ENCODE measurements around the gene RPS6KL1.

The RPS6KL1 gene

GRCh38 chr14:74950795-74951442 lies 27.9 kb upstream of the RPS6KL1 start:
- FAIRE-seq (no peak), DNase-seq (ENCODE audit: insufficient read length) (no peak)
- TF ChIP-seq TAF1 (IDR thresholded peaks at IDR 0.05; ENCODE audit: borderline replicate concordance, low read depth, low read length), result no peak
- no peak for TF ChIP-seq POLR2A (IDR thresholded peaks at IDR 0.05; ENCODE audit: low read depth, low read length)
- TF ChIP-seq POLR2AphosphoS5 (IDR thresholded peaks at IDR 0.05; ENCODE audit: low read depth, low read length), result no peak

GRCh38 chr14:74949859-74950573 lies 27.0 kb upstream of the RPS6KL1 start:
- FAIRE-seq (no peak), DNase-seq (ENCODE audit: insufficient read length) (no peak)
- TF ChIP-seq POLR2AphosphoS5 (IDR thresholded peaks at IDR 0.05; ENCODE audit: low read depth, low read length), result no peak
- TF ChIP-seq TAF1 (IDR thresholded peaks at IDR 0.05; ENCODE audit: borderline replicate concordance, low read depth, low read length), result no peak
- no peak for TF ChIP-seq POLR2A (IDR thresholded peaks at IDR 0.05; ENCODE audit: low read depth, low read length)

- no peak for FAIRE-seq
- TF ChIP-seq TAF1 (IDR thresholded peaks at IDR 0.05; ENCODE audit: borderline replicate concordance, low read depth, low read length), result no peak
- TF ChIP-seq POLR2AphosphoS5 (IDR thresholded peaks at IDR 0.05; ENCODE audit: low read depth, low read length), result no peak
- TF ChIP-seq POLR2A (IDR thresholded peaks at IDR 0.05; ENCODE audit: low read depth, low read length), result no peak
- DNase-seq (ENCODE audit: insufficient read length), result no peak
Observed at GRCh38 chr14:74949191-74949601, 26.1 kb upstream of the RPS6KL1 start.

- FAIRE-seq, result no peak
- no peak for TF ChIP-seq POLR2A (IDR thresholded peaks at IDR 0.05; ENCODE audit: low read depth, low read length)
- no peak for TF ChIP-seq TAF1 (IDR thresholded peaks at IDR 0.05; ENCODE audit: borderline replicate concordance, low read depth, low read length)
- no peak for TF ChIP-seq POLR2AphosphoS5 (IDR thresholded peaks at IDR 0.05; ENCODE audit: low read depth, low read length)
- no peak for DNase-seq (ENCODE audit: insufficient read length)
Observed at GRCh38 chr14:74948228-74949175, 25.4 kb upstream of the RPS6KL1 start.

- DNase-seq (ENCODE audit: insufficient read length) (no peak), FAIRE-seq (no peak)
- TF ChIP-seq POLR2A (IDR thresholded peaks at IDR 0.05; ENCODE audit: low read depth, low read length) (no peak), TAF1 (IDR thresholded peaks at IDR 0.05; ENCODE audit: borderline replicate concordance, low read depth, low read length) (no peak)
Observed at GRCh38 chr14:74947353-74948227, 24.5 kb upstream of the RPS6KL1 start.

- FAIRE-seq (no peak), DNase-seq (ENCODE audit: insufficient read length) (no peak)
- TF ChIP-seq POLR2A (IDR thresholded peaks at IDR 0.05; ENCODE audit: low read depth, low read length) (no peak), POLR2AphosphoS5 (IDR thresholded peaks at IDR 0.05; ENCODE audit: low read depth, low read length) (no peak), TAF1 (IDR thresholded peaks at IDR 0.05; ENCODE audit: borderline replicate concordance, low read depth, low read length) (no peak)
Observed at GRCh38 chr14:74946659-74947281, 23.7 kb upstream of the RPS6KL1 start.

- peak; percentile 93 for FAIRE-seq
- TF ChIP-seq POLR2A (IDR thresholded peaks at IDR 0.05; ENCODE audit: low read depth, low read length) (no peak), TAF1 (IDR thresholded peaks at IDR 0.05; ENCODE audit: borderline replicate concordance, low read depth, low read length) (no peak), POLR2AphosphoS5 (IDR thresholded peaks at IDR 0.05; ENCODE audit: low read depth, low read length) (no peak)
- peak; percentile 94 for DNase-seq (ENCODE audit: insufficient read length)
Observed at GRCh38 chr14:74945852-74946658, 23.0 kb upstream of the RPS6KL1 start.

- DNase-seq (ENCODE audit: insufficient read length), result no peak
- FAIRE-seq, result no peak
- TF ChIP-seq POLR2AphosphoS5 (IDR thresholded peaks at IDR 0.05; ENCODE audit: low read depth, low read length) (no peak), TAF1 (IDR thresholded peaks at IDR 0.05; ENCODE audit: borderline replicate concordance, low read depth, low read length) (no peak), POLR2A (IDR thresholded peaks at IDR 0.05; ENCODE audit: low read depth, low read length) (no peak)
Observed at GRCh38 chr14:74945261-74945851, 22.3 kb upstream of the RPS6KL1 start.

- TF ChIP-seq POLR2A (IDR thresholded peaks at IDR 0.05; ENCODE audit: low read depth, low read length), result peak; percentile 19; the same call in 1 of the 2 replicates
- TF ChIP-seq TAF1 (IDR thresholded peaks at IDR 0.05; ENCODE audit: borderline replicate concordance, low read depth, low read length), result no peak
- 0 out of 2 replicates have a peak, but pooled peaks have one; percentile 51 for TF ChIP-seq POLR2AphosphoS5 (IDR thresholded peaks at IDR 0.05; ENCODE audit: low read depth, low read length)
- FAIRE-seq (peak; percentile 86), DNase-seq (ENCODE audit: insufficient read length) (no peak)
Observed at GRCh38 chr14:74942608-74943007, 19.5 kb upstream of the RPS6KL1 start.

Data from GM12892 (cell line).